DMS114 treated with DMSO at 0.1 percent for 48 hours (cell line): ENCODE data around the gene SYNE2.

Experiments used
- DNase-seq: peaks from one replicate; lab custom pipeline; 2025; ENCODE audit not compliant: unreplicated experiment; lab: John Stamatoyannopoulos, UW

SYNE2 gene

GRCh38 chr14:64069634-64070359 is 217.0 kb downstream of the SYNE2 start:
- DNase-seq = no peak

GRCh38 chr14:64074961-64075612 is 222.3 kb downstream of the SYNE2 start:
- no peak for DNase-seq

- no peak for DNase-seq
Measured at GRCh38 chr14:64075613-64076005, 222.8 kb downstream of the SYNE2 start.

GRCh38 chr14:64080452-64080851 is 227.6 kb downstream of the SYNE2 start:
- no peak for DNase-seq

GRCh38 chr14:64081174-64081746 is 228.5 kb downstream of the SYNE2 start:
- DNase-seq = no peak

GRCh38 chr14:64082837-64083236 is 230.0 kb downstream of the SYNE2 start:
- no peak for DNase-seq

- DNase-seq = no peak
Measured at GRCh38 chr14:64088647-64088964, 235.8 kb downstream of the SYNE2 start.

- DNase-seq = no peak
Measured at GRCh38 chr14:64089920-64090319, 237.1 kb downstream of the SYNE2 start.

GRCh38 chr14:64091217-64091616 is 238.4 kb downstream of the SYNE2 start:
- DNase-seq = no peak

GRCh38 chr14:64092338-64092737 is 239.5 kb downstream of the SYNE2 start:
- DNase-seq = no peak

- DNase-seq = no peak
Measured at GRCh38 chr14:64092940-64093339, 240.1 kb downstream of the SYNE2 start.

GRCh38 chr14:64095620-64096019 is 242.8 kb downstream of the SYNE2 start:
- no peak for DNase-seq

- DNase-seq = no peak
Measured at GRCh38 chr14:64098120-64098519, 245.3 kb downstream of the SYNE2 start.

- no peak for DNase-seq
Measured at GRCh38 chr14:64107438-64107837, 254.6 kb downstream of the SYNE2 start.

GRCh38 chr14:64109819-64110554 is 257.2 kb downstream of the SYNE2 start:
- DNase-seq = no peak

GRCh38 chr14:64110802-64111201 is 258.0 kb downstream of the SYNE2 start:
- no peak for DNase-seq

GRCh38 chr14:64112867-64113678 is 260.3 kb downstream of the SYNE2 start:
- DNase-seq = no peak

- DNase-seq = no peak
Measured at GRCh38 chr14:64114166-64114565, 261.4 kb downstream of the SYNE2 start.

- DNase-seq = no peak
Measured at GRCh38 chr14:64114796-64115195, 262.0 kb downstream of the SYNE2 start.

GRCh38 chr14:64115401-64115800 is 262.6 kb downstream of the SYNE2 start:
- DNase-seq = no peak
